SU-DHL-6 (cell line): ENCODE data around the gene MEDAG.

ENCODE experiments used
- CTCF ChIP-seq: fragments of 200-600 bp; sonication (generic); IDR thresholded peaks from one replicate; pipeline ENCODE4 v1.5.1; 2017; ENCODE audit warnings: antibody characterized with exemption, mild to moderate bottlenecking, low read length, moderate library complexity; ENCODE audit not compliant: insufficient read depth, poor library complexity, severe bottlenecking
- EZH2phosphoT487 ChIP-seq: fragments of 200-600 bp; sonication (generic), shearing (Covaris generic); conservative IDR thresholded peaks from 2 replicates; pipeline ENCODE4 v1.6.1; 2018; ENCODE audit warnings: mild to moderate bottlenecking, antibody characterized with exemption, low read length, moderate library complexity, mixed read lengths

- no peak for TF ChIP-seq CTCF
- TF ChIP-seq EZH2phosphoT487: no peak
Measured at GRCh38 chr13:30971575-30971974, 65.5 kb downstream of the MEDAG start.
